ENCODE measurements around the gene CDH23.

- no peak for TF ChIP-seq REST (IDR thresholded peaks at IDR 0.05)
- TF ChIP-seq RNF2 (IDR thresholded peaks at IDR 0.05; ENCODE audit: borderline replicate concordance, low read depth), result no peak
- TF ChIP-seq FOSL2 (IDR thresholded peaks at IDR 0.05), result no peak
- no peak for TF ChIP-seq FOSL2 (CRISPR knock-in tag; IDR thresholded peaks at IDR 0.05)
- no peak for TF ChIP-seq CTCF (IDR thresholded peaks at IDR 0.05)
- TF ChIP-seq JUN (IDR thresholded peaks at IDR 0.05), result no peak
- no peak for TF ChIP-seq RAD21 (conservative IDR thresholded peaks at IDR 0.05 in 1 of 2, IDR thresholded peaks at IDR 0.05 in 1 of 2)
- no peak for TF ChIP-seq KDM5A (IDR thresholded peaks at IDR 0.05)
- no peak for TF ChIP-seq PBX3 (IDR thresholded peaks at IDR 0.05)
- TF ChIP-seq TP53 (CRISPR knock-in tag; IDR thresholded peaks at IDR 0.05), result no peak
- no peak for TF ChIP-seq ELK1 (IDR thresholded peaks at IDR 0.05; ENCODE audit: low read depth, low read length)
- TF ChIP-seq E2F6 (IDR thresholded peaks at IDR 0.05; ENCODE audit: borderline replicate concordance, low read depth), result no peak
- TF ChIP-seq POLR2A (IDR thresholded peaks at IDR 0.05; ENCODE audit: low read length), result no peak
- TF ChIP-seq RFX5 (IDR thresholded peaks at IDR 0.05), result no peak
- TF ChIP-seq USF2 (IDR thresholded peaks at IDR 0.05), result no peak
These were observed 230.7 kb downstream of the CDH23 start for GRCh38 chr10:71627230-71627939.

Data from A549 (cell line).